GM19035 (cell line): ENCODE measurements around the gene FAM216B.

Experiments
- ATAC-seq: cut with Tn5 transposase; IDR thresholded peaks from one replicate; pipeline ENCODE4 v1.9.1; 2021; ENCODE audit not compliant: unreplicated experiment

Gene FAM216B

GRCh38 chr13:42832341-42833096, 51.1 kb downstream of the FAM216B start:
- ATAC-seq: no peak

DNA sequence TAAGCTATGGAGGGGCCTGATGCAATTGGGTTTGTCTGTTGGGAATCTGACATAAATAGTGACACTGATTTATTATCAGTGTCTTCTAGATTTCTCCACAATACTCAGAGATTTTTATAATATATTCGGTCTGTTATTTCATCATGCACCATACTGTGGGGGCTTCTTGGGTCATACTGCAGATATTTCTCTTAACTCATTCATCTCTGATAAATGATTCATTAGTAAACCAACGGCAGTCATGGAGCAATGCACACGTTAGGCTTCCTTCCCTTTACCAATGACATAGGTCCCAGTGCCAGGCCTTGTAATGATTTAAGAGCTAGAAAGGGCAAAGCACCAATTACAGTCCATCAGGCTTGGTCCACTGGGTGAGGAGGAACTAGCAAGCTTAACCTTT, 53.6 kb downstream of the FAM216B start:
- no peak for ATAC-seq

GRCh38 chr13:42836930-42837690, 55.7 kb downstream of the FAM216B start:
- ATAC-seq: no peak
